Right forelimb (tissue), 1 donor: ENCODE measurements around the gene ZCCHC8.
"Not testable (repeated sequence)": the region's sequence is repeated elsewhere in the genome, so short reads cannot be mapped to it uniquely, and the experiment has no call there.

Experiments
- DNase-seq: peaks from one replicate; pipeline ENCODE4 v3.0.0-alpha.2; 2018

ZCCHC8 gene

GRCh38 chr12:122470576-122470975, 30.2 kb downstream of the ZCCHC8 start:
- not testable (repeated sequence) for DNase-seq

DNA sequence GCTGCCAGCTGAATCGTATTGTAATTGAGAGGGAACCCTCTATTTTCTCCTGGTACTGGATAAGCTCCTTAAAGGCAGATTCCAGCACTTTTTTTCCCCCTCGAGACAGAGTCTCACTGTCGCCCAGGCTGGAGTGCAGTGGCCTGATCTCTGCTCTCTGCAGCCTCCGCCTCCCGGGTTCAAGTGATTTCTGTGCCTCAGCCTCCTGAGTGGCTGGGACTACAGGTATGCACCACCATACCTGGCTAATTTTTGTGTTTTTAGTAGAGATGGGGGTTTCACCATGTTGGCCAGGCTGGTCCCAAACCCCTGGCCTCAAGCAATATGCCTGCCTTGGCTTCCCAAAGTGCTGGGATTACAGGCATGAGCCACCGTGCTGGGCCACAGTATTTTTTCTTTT, 30.9 kb downstream of the ZCCHC8 start:
- not testable (repeated sequence) for DNase-seq

- DNase-seq, result no peak
Measured at GRCh38 chr12:122467983-122468382, 32.7 kb downstream of the ZCCHC8 start.

DNA sequence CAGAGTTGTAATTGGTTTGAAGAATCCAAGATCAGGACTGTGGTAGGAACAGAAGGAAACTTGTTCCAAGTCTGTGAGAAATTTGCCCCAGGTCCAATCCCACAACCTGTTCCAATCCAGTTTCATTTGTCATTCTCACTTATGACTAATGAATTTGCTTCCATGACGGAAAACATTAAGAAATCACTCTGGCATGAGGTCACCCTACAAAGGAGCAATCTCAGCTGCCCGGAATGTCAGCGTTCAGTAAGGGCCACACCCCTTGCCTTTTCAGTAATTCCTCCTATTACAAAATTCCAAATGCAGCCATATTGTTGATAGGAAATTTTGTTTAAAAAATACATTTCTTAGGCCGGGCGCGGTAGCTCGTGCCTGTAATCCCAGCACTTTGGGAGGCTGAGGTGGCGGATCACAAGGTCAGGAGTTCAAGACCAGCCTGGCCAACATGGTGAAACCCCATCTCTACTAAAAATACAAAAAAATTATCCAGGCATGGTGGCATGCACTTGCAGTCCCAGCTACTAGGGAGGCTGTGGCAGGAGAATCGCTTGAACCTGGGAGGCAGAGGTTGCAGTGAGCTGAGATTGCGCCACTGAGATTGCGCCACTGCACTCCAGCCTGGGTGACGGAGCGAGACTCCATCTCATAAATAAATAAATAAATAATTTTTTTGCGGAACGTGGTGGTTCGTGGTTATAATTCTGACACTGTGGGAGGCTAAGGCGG, 36.3 kb downstream of the ZCCHC8 start:
- not testable (repeated sequence) for DNase-seq

DNA sequence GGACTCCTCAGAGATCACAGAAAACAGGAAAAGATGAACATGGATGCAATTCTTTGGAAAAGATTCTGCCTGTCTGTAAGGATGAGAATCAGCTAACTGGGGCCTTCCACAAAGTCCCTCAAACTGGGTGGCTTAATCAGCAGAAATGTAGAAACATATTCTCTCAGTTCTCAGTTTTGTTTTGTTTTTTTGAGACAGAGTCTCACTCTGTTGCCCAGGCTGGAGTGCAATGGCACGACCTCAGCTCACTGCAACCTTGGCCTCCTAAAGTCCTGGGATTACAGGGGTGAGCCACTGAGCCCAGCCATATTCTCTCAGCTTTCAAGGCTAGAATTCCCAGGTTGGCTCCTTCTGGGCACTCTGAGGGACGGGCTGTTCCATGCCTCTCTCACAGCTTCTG, 40.1 kb downstream of the ZCCHC8 start:
- DNase-seq, result no peak

GRCh38 chr12:122460061-122460460, 40.7 kb downstream of the ZCCHC8 start:
- no peak for DNase-seq

DNA sequence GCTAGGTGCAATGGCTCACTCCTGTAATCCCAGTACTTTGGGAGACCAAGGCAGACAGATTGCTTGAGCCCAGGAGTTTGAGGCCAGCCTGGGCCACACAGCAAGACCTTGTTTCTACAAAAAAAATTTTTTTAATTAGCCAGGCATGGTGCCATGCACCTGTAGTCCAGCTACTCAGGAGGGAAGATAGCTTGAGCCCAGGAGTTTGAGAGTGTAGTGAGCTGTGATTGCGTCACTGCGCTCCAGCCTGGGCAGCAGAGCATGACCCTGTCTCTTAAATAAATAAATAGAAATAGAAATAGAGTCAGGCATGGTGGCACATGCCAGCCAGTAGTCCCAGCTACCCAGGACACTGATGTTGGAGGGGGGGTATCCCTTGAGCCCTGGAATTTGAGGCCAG, 41.5 kb downstream of the ZCCHC8 start:
- no peak for DNase-seq

DNA sequence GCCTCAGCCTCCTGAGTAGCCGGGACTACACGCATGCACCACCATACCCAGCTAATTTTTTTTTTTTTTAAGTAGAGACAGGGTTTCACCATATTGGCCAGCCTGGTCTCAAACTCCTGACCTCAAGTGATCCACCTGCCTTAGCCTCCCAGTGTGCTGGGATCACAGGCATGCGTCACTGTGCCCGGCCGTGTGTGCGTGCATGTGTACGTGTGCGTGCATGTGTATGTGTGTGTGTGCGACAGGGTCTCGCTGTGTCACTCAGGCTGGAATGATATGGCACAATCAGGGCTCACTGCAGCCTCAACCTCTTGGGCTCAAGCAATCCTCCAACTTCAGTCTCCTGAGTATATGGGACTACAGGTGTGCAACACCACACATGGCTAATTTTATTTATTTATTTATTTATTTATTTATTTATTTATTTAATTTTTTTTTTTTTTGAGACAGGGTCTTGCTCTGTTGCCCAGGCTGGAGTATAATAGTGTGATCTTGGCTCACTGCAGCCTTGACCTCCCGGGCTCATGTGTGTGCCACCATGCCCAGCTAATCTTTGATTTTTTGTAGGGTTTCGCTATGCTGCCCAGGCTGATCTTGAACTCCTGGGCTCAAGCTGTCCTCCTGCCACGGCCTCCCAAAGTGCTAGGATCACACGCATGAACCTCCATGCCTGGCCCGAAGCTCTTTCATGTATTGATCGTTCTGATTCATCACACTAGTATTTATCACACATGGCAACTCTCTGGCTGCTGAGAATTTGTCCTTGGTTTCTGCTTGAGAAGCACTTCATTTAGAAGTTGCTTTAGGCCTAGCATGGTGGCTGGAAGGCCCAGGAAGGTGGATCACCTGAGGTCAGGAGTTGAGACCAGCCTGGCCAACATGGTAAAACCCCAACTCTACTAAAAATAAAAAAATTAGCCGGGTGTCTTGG, 42.4 kb downstream of the ZCCHC8 start:
- DNase-seq, result no peak

DNA sequence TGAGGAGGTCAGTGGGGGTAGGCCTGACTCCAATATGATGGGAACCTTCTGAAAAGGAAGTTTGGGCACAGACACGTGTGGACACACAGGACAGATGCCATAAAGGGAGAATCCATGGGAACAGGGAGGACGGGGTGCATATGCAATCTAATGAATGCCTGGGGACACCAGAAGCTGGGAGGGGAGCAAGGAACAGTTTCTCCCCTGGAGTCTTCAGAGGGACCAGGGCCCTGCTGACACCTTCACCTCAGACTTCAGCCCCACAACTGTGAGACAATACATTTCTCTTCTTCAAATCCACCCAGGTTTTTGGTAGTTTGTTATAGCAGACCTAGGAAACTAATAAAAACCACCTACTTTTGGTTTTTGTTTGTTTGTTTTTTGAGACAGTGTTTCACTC, 43.1 kb downstream of the ZCCHC8 start:
- DNase-seq, result no peak

DNA sequence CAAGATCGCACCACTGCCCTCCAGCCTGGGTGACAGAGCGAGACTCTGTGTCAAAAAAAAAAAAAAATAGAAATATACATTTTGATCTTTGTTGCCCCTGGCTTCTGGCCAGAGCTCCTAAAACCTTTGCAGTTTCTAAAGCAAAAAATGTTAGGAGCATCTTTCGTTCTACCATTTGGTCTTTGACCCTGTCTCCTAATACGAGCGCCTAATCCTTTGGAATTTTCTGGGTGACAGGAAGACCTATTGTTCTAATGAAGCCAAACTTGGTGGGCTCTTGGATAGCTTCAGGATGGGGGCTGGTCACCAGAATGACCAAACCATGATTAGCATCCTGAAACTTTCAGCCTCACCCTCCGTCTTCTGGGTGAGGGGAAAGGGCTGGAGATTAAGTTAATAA, 46.0 kb downstream of the ZCCHC8 start:
- no peak for DNase-seq

GRCh38 chr12:122454250-122454721, 46.4 kb downstream of the ZCCHC8 start:
- no peak for DNase-seq

- DNase-seq, result no peak
Measured at GRCh38 chr12:122452701-122453285, 47.9 kb downstream of the ZCCHC8 start.

GRCh38 chr12:122449317-122449716, 51.4 kb downstream of the ZCCHC8 start:
- no peak for DNase-seq

DNA sequence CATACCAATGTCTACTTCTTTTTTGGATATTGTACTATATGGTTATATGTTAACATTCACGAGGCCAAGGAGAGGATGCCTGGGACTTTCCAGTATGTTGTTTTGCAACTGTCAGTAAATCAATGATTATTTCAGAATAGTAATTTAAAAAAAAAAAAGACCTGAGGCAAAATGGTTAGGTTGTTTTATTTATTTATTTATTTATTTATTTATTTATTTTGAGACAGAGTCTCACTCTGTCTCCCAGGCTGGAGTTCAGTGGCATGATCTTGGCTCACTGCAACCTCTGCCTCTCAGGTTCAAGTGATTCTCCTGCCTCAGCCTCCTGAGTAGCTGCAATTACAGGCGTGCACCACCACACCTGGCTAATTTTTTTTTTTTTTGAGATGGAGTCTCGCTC, 52.9 kb downstream of the ZCCHC8 start:
- not testable (repeated sequence) for DNase-seq

GRCh38 chr12:122446390-122446789, 54.3 kb downstream of the ZCCHC8 start:
- not testable (repeated sequence) for DNase-seq

GRCh38 chr12:122444071-122444470, 56.7 kb downstream of the ZCCHC8 start:
- not testable (repeated sequence) for DNase-seq

- DNase-seq, result not testable (repeated sequence)
Measured at GRCh38 chr12:122438822-122439221, 61.9 kb downstream of the ZCCHC8 start.

DNA sequence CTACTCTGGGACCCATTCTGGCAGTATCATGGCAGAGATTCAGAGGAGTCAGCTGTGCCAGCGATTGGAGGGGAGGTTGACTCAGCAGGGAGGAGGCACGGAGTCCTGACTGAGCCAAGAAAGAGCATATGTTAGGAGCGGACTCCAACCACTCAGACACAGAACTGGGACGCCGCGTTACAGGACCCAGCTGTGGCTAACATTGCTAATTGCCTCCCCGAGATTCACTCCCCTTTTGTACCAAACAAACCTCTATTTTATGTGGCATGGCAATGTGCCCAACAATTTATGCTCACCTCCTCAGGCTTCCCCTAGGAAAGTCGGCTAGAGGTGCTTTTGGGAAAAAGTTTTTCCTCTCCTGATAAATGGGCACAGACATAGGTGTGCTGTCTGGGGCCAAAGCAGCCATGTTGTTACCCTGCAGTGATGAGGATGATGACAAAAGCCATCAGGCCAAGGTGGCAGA, 63.0 kb downstream of the ZCCHC8 start:
- DNase-seq, result peak; percentile 50

DNA sequence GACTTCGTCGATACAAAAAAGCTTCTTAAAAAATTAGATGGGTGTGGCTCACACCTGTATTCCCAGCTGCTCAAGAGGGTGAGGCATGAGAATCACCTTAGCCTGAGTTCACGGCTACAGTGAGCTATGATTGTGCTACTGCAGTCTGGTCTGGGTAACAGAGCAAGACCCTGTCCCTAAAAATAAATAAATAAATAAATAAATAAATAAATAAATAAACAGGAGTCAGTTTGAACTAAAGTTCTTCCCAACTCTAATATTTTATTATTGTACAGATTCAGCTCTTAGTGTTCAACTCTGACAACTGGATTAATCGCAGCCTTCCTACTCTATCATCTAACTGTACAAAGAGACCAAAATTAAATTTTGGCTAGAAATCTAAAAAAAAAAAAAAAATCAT, 65.5 kb downstream of the ZCCHC8 start:
- DNase-seq, result no peak

GRCh38 chr12:122429043-122429442, 71.7 kb downstream of the ZCCHC8 start:
- DNase-seq, result not testable (repeated sequence)

DNA sequence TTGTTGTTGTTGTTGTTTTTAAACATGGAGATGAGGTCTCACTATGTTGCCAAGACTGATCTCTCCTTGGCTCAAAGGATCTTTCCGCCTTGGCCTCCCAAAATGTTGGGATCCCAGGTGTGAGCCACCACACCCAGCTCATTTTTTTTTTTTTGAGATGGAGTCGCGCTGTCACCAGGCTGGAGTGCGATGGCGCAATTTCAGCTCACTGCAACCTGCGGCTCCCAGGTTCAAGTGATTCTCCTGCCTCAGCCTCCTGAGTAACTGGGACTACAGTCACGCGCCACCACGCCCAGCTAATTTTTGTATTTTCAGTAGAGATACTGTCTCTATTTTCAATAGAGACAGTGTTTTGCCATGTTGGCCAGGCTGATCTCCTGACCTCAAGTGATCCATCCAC, 73.3 kb downstream of the ZCCHC8 start:
- DNase-seq, result no peak

DNA sequence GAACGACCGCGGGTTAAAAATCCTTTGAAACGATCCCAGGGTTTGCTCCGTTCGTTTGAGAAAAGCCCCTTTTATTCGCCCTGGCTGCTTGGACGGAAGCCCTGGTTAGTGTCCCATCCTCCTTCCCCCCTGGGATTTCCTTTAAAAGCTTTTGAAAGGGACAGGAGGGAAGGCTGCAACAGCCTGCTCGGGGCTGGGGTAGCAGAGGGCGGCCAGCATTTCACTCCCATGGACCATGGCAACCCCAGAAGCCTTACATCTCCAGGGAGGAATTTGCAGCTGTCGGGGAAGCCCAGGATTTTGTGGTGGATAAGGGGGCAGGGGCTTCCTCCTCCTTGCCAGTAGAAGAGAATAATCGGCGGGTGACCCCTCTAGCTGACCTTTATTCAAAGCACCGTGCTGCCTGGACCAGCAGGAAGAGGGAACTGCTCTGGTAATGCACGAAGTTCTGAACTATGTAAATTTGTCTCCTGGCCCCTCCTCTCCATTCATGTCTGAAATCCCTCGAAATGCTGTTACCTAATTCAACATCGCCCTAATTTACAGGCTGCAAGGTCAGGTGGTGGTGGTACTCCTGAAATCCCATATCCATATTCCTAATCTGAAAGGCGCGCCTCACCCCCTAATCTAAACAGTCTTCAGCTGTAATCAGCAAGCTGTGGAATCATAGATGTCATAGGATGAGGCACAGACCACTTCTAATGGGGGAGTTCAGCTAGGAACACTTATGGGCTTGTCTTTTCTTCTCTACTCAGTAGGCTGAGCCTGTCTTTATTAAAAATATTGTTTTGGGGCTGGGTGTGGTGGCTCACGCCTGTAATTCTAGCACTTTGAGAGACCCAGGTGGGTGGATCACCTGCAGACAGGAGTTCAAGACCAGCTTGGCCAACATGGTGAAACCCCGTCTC, 77.2 kb downstream of the ZCCHC8 start:
- DNase-seq, result peak; percentile 57
